ENCODE data around the gene EPB41. TPM values are rescaled to one million over a fixed set of nuclear protein-coding genes. Genes with fewer than 3 reads are reported as not detected.

The EPB41 gene
- total and polyA plus RNA-seq, 12 donors = 6.6 to 49.5 (median 30.3) TPM

DNA sequence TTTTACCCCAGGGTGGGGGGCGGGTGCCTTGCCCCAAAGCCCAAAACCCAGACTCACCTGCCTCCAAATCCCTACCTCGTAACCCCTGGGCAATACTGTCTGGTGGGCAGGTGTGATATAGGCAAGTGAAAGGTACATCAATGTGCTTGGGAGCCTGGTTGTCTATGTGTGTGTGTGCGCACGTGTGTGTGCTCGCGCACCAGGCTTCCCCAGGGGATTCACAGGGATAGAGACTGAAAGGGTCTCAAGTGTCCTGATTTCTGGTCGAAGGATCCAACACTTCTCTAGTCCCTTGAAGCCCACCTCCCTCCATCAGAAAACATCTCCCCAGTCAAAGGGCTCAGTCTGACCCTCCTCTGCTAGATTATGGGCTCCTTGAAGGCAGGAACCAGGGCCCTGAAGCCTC lies 28.9 kb upstream of the EPB41 start:
- no peaks in the 10 kb centered on the region for H3K9me3 ChIP-seq (replicated peaks in 1 of 3)
- peak overlapping the region in 4 of 5 donors; percentile 34 to 77 (median 62) for H3K27ac ChIP-seq
- TF ChIP-seq CTCF (IDR thresholded peaks at IDR 0.05) = no peak
- TF ChIP-seq POLR2A (IDR thresholded peaks at IDR 0.05) = no peak
- no peaks in the 10 kb centered on the region for H3K27me3 ChIP-seq
- no peak overlapping the region for H3K4me3 ChIP-seq
- H3K36me3 ChIP-seq (replicated peaks in 1 of 2) = no peaks in the 10 kb centered on the region
- no peak for DNase-seq
- peaks cover 11 to 28% of the 10 kb centered on the region in 2 donors for H3K4me1 ChIP-seq (replicated peaks in 1 of 2)
- WGBS, 4 donors = 69 to 87% (median 81%) methylated on average over 7 of the region's 7 CpGs
- intact Hi-C loops (cut with DNase I) = loop anchor here (10.0 kb wide), 2 partner anchors 239 to 299 kb away; partner anchors contain the start of genes SRSF4 (in 1 of the 2) and TMEM200B (in 1 of the 2)

GRCh38 chr1:28885977-28886730 lies 28.2 kb upstream of the EPB41 start:
- intact Hi-C loops (cut with DNase I) = loop anchor here (10.0 kb wide), 2 partner anchors 239 to 299 kb away; partner anchors contain the start of genes SRSF4 (in 1 of the 2) and TMEM200B (in 1 of the 2)
- Histone ChIP-seq H3K27ac (peak overlapping the region in 4 of 5 donors; percentile 29 to 77 (median 55)), H3K36me3 (replicated peaks in 1 of 2) (no peaks in the 10 kb centered on the region), H3K4me1 (replicated peaks in 1 of 2) (peaks cover 11 to 28% of the 10 kb centered on the region in 2 donors), H3K27me3 (no peaks in the 10 kb centered on the region), H3K9me3 (replicated peaks in 1 of 3) (no peaks in the 10 kb centered on the region), H3K4me3 (peak overlapping the region in 1 of 4 donors; percentile 75)
- WGBS, 4 donors = 44 to 62% (median 46%) methylated on average over 17 of the region's 17 CpGs
- TF ChIP-seq CTCF (IDR thresholded peaks at IDR 0.05) (no peak), POLR2A (IDR thresholded peaks at IDR 0.05) (no peak)
- peak in 1 of 7 donors; percentile 55 for DNase-seq

- DNase-seq = peak; percentile 87 to 93 (median 90)
- WGBS, 4 donors = 1 to 3% (median 2%) methylated on average over 9 to 43 of the region's 43 CpGs
- intact Hi-C loops (cut with DNase I) = loop anchor here (10.0 kb wide), 2 partner anchors 238 to 298 kb away; partner anchors contain the start of genes SRSF4 (in 1 of the 2) and TMEM200B (in 1 of the 2)
- peak overlapping the region in 3 of 5 donors; percentile 29 to 77 (median 76) for H3K27ac ChIP-seq
- H3K27me3 ChIP-seq = no peaks in the 10 kb centered on the region
- peaks cover 11 to 28% of the 10 kb centered on the region in 2 donors for H3K4me1 ChIP-seq (replicated peaks in 1 of 2)
- H3K9me3 ChIP-seq (replicated peaks in 1 of 3) = no peaks in the 10 kb centered on the region
- H3K36me3 ChIP-seq (replicated peaks in 1 of 2) = no peaks in the 10 kb centered on the region
- TF ChIP-seq POLR2A (IDR thresholded peaks at IDR 0.05) (peak; percentile 51 to 80), CTCF (IDR thresholded peaks at IDR 0.05) (peak in 2 of 6 experiments; percentile 7 to 29)
- H3K4me3 ChIP-seq = peak overlapping the region; percentile 60 to 75 (median 72)
Observed at GRCh38 chr1:28886731-28887418, 27.5 kb upstream of the EPB41 start.

- H3K4me3 ChIP-seq = peak overlapping the region; percentile 60 to 75 (median 72)
- H3K27me3 ChIP-seq = no peaks in the 10 kb centered on the region
- peak in 5 of 7 donors; percentile 34 to 61 (median 42) for DNase-seq
- H3K27ac ChIP-seq = peak overlapping the region in 3 of 5 donors; percentile 29 to 77 (median 76)
- no peaks in the 10 kb centered on the region for H3K36me3 ChIP-seq (replicated peaks in 1 of 2)
- WGBS, 4 donors = 0 to 2% (median 0%) methylated on average over 6 to 41 of the region's 41 CpGs
- peaks cover 11 to 28% of the 10 kb centered on the region in 2 donors for H3K4me1 ChIP-seq (replicated peaks in 1 of 2)
- no peaks in the 10 kb centered on the region for H3K9me3 ChIP-seq (replicated peaks in 1 of 3)
- TF ChIP-seq CTCF (IDR thresholded peaks at IDR 0.05) = no peak
- TF ChIP-seq POLR2A (IDR thresholded peaks at IDR 0.05) = no peak
- intact Hi-C loops (cut with DNase I) = loop anchor here (10.0 kb wide), 2 partner anchors 237 to 297 kb away; partner anchors contain the start of genes SRSF4 (in 1 of the 2) and TMEM200B (in 1 of the 2)
Observed at GRCh38 chr1:28887419-28887834, 26.9 kb upstream of the EPB41 start.
